Astrocyte (in vitro differentiated cells and primary cell): ENCODE measurements around the gene DPH6. TPM values are rescaled to one million over a fixed set of nuclear protein-coding genes. Genes with fewer than 3 reads are reported as not detected.
A peak's percentile ranks its signal among the peaks of the same experiment; 100 is the strongest.

Experiments used
- DNase-seq: peaks from one replicate; pipeline ENCODE4 v3.0.0-alpha.2; 2010; ENCODE audit warnings: low read depth
- FAIRE-seq: peaks from 2 replicates; lab custom pipeline; 2011; peaks lifted over from hg19 to GRCh38; lab: Jason Lieb, UNC
- H2AFZ ChIP-seq: 2 replicates; pipeline ENCODE4 v1.6.0; 2012; ENCODE audit warnings: low read depth, low read length, inconsistent platforms
- H3K27ac ChIP-seq: 2 replicates; pipeline ENCODE4 v1.5.1; 2011; ENCODE audit warnings: low read depth, low read length, inconsistent platforms
- H3K27me3 ChIP-seq: 2 replicates; pipeline ENCODE4 v1.6.0; 2011; ENCODE audit warnings: low read length, inconsistent platforms; ENCODE audit not compliant: insufficient read depth
- H3K36me3 ChIP-seq: 2 replicates; pipeline ENCODE4 v1.5.1; 2011; ENCODE audit warnings: low read length, inconsistent platforms; ENCODE audit not compliant: insufficient read depth
- H3K4me1 ChIP-seq: 2 replicates; pipeline ENCODE4 v1.5.1; 2011; ENCODE audit warnings: low read length, inconsistent platforms; ENCODE audit not compliant: insufficient read depth
- H3K4me2 ChIP-seq: 2 replicates; pipeline ENCODE4 v1.6.0; 2012; ENCODE audit warnings: low read length, inconsistent platforms
- H3K4me3 ChIP-seq: 2 replicates; pipeline ENCODE4 v1.5.1; 2011; ENCODE audit warnings: low read depth, mild to moderate bottlenecking, low read length, inconsistent platforms; ENCODE audit not compliant: insufficient read depth
- H3K79me2 ChIP-seq: 2 replicates; pipeline ENCODE4 v1.6.0; 2012; ENCODE audit warnings: mild to moderate bottlenecking, low read length, inconsistent platforms; ENCODE audit not compliant: insufficient read depth
- H3K9ac ChIP-seq: 2 replicates; pipeline ENCODE4 v1.6.0; 2012; ENCODE audit warnings: mild to moderate bottlenecking, low read length, inconsistent platforms
- H3K9me3 ChIP-seq: 2 replicates; pipeline ENCODE4 v1.5.1; 2012; ENCODE audit warnings: low read depth, mild to moderate bottlenecking, low read length, inconsistent platforms; ENCODE audit not compliant: insufficient read depth
- H4K20me1 ChIP-seq: 2 replicates; pipeline ENCODE4 v1.6.0; 2012; ENCODE audit warnings: low read length, inconsistent platforms; ENCODE audit not compliant: insufficient read depth
- H3K27ac Mint-ChIP-seq: one replicate; pipeline ENCODE4 v1.8.0; 2021; ENCODE audit warnings: mild to moderate bottlenecking, mixed read lengths; ENCODE audit not compliant: unreplicated experiment
- H3K27me3 Mint-ChIP-seq: one replicate; pipeline ENCODE4 v1.8.0; 2021; ENCODE audit warnings: low read depth, mixed read lengths; ENCODE audit not compliant: unreplicated experiment
- H3K36me3 Mint-ChIP-seq: one replicate; pipeline ENCODE4 v1.8.0; 2021; ENCODE audit warnings: low read depth, mixed read lengths; ENCODE audit not compliant: unreplicated experiment
- H3K4me1 Mint-ChIP-seq: one replicate; pipeline ENCODE4 v1.8.0; 2021; ENCODE audit warnings: low read depth, mixed read lengths; ENCODE audit not compliant: unreplicated experiment
- H3K4me3 Mint-ChIP-seq: one replicate; pipeline ENCODE4 v1.8.0; 2021; ENCODE audit warnings: mild to moderate bottlenecking, moderate library complexity, mixed read lengths; ENCODE audit not compliant: unreplicated experiment
- H3K9me3 Mint-ChIP-seq: one replicate; pipeline ENCODE4 v1.8.0; 2021; ENCODE audit warnings: mild to moderate bottlenecking, mixed read lengths; ENCODE audit not compliant: unreplicated experiment
- CTCF ChIP-seq: IDR thresholded peaks from 2 replicates; pipeline ENCODE4 v1.5.1; 2011; ENCODE audit warnings: low read depth, mild to moderate bottlenecking, inconsistent platforms, low read length, moderate library complexity; ENCODE audit not compliant: insufficient read depth
- EZH2 ChIP-seq: IDR thresholded peaks from 2 replicates; pipeline ENCODE4 v1.6.1; 2012; ENCODE audit warnings: mild to moderate bottlenecking, low read length, inconsistent platforms; ENCODE audit not compliant: insufficient read depth
- total RNA-seq: library from RNA; stranded (reverse); gene quantifications from 2 replicates; pipeline ENCODE4 v1.2.1, GENCODE V29; 2021

Gene DPH6
- total RNA-seq, 1 donor from 2014 or later = 7.6 TPM

GRCh38 chr15:35496585-35496984 is 49.4 kb downstream of the DPH6 start:
- no peak overlapping the region for H2AFZ ChIP-seq
- Mint-ChIP-seq H3K27me3 (no peaks in the 10 kb centered on the region), H3K27ac (no peak overlapping the region), H3K4me3 (no peak overlapping the region), H3K4me1 (no peaks in the 10 kb centered on the region), H3K36me3 (no peaks in the 10 kb centered on the region), H3K9me3 (no peaks in the 10 kb centered on the region)
- no peak overlapping the region for H3K4me3 ChIP-seq
- H3K79me2 ChIP-seq = no peaks in the 10 kb centered on the region
- FAIRE-seq = no peak
- no peak overlapping the region for H3K9ac ChIP-seq
- no peak for TF ChIP-seq CTCF
- TF ChIP-seq EZH2 = no peak
- no peak overlapping the region for H3K27ac ChIP-seq
- DNase-seq = no peak
- no peaks in the 10 kb centered on the region for H3K9me3 ChIP-seq
- no peaks in the 10 kb centered on the region for H4K20me1 ChIP-seq
- H3K4me1 ChIP-seq = no peaks in the 10 kb centered on the region
- H3K36me3 ChIP-seq = no peaks in the 10 kb centered on the region
- no peak overlapping the region for H3K4me2 ChIP-seq
- no peaks in the 10 kb centered on the region for H3K27me3 ChIP-seq

- Histone ChIP-seq H3K9me3 (no peaks in the 10 kb centered on the region), H3K27ac (no peak overlapping the region), H3K4me3 (no peak overlapping the region), H3K36me3 (no peaks in the 10 kb centered on the region), H3K9ac (no peak overlapping the region), H3K27me3 (no peaks in the 10 kb centered on the region), H3K4me1 (no peaks in the 10 kb centered on the region), H3K4me2 (no peak overlapping the region), H2AFZ (no peak overlapping the region), H3K79me2 (no peaks in the 10 kb centered on the region), H4K20me1 (no peaks in the 10 kb centered on the region)
- no peaks in the 10 kb centered on the region for H3K36me3 Mint-ChIP-seq
- H3K4me1 Mint-ChIP-seq = no peaks in the 10 kb centered on the region
- DNase-seq = no peak
- TF ChIP-seq EZH2 (no peak), CTCF (no peak)
- peak; percentile 47 for FAIRE-seq
- H3K27me3 Mint-ChIP-seq = no peaks in the 10 kb centered on the region
- H3K27ac Mint-ChIP-seq = no peak overlapping the region
- no peaks in the 10 kb centered on the region for H3K9me3 Mint-ChIP-seq
- H3K4me3 Mint-ChIP-seq = no peak overlapping the region
Measured at GRCh38 chr15:35495080-35495479, 50.9 kb downstream of the DPH6 start.

GRCh38 chr15:35491999-35492398 is 54.0 kb downstream of the DPH6 start:
- Histone ChIP-seq H2AFZ (no peak overlapping the region), H3K4me1 (no peaks in the 10 kb centered on the region), H3K79me2 (no peaks in the 10 kb centered on the region), H3K9me3 (peaks cover 2% of the 10 kb centered on the region), H3K27me3 (no peaks in the 10 kb centered on the region), H3K4me3 (no peak overlapping the region), H3K4me2 (no peak overlapping the region), H3K27ac (no peak overlapping the region), H4K20me1 (no peaks in the 10 kb centered on the region), H3K9ac (no peak overlapping the region), H3K36me3 (no peaks in the 10 kb centered on the region)
- no peak for DNase-seq
- no peak for FAIRE-seq
- H3K36me3 Mint-ChIP-seq = peaks cover 10% of the 10 kb centered on the region
- H3K27me3 Mint-ChIP-seq = no peaks in the 10 kb centered on the region
- H3K4me3 Mint-ChIP-seq = no peak overlapping the region
- H3K9me3 Mint-ChIP-seq = peaks cover 11% of the 10 kb centered on the region
- TF ChIP-seq CTCF = no peak
- H3K27ac Mint-ChIP-seq = no peak overlapping the region
- no peaks in the 10 kb centered on the region for H3K4me1 Mint-ChIP-seq
